ENCODE measurements around the gene SSNA1.
A peak's percentile ranks its signal among the peaks of the same experiment; 100 is the strongest.

SSNA1 gene

DNA sequence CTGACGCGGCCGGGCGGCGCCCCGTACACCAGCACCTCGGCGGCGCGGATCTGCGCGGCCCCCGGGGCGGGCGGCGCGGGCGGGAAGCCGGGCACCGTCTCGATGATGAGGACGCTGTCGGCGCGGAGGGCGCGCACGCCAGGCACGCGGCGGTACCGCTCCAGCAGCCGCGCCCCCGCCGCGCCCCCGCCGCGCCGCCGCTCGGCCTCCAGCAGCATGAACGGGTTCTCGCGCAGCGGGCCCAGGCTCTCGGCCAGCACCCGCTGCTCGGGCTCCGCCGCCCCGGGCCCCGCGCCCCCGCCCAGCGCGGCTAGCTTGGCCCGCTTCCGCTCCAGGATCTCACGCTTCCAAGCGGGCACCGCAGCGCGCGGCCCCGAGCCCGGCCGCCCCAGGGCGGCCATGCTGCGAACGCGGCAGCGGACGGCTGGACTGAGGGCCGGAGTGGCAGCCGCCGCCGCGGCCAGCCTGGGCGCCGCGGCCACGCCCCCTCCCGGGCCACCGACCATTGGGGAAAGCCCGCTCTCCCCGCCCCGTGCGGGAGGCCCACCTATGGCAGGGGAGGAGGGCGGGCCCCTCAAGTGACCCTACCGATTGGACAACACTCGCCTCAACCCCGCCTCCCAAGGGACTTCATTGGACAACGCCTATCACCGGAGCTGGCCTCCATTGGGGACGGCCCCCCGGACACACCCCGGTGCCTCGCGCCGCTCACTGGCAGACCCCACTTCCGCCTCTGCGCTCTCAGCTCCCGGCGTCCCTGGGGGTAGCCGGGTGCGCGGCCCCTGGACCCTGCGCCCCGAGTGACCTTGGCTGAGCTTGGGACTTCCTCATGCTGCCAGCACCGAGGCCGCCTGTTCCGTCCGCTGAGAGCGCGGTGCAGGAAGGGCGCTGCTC, 12.1 kb downstream of the SSNA1 start, which contains the start of gene TPRN:
Gene TPRN, minus strand, starts transcription at position 431 of the 894 bp plus-strand sequence. Its CDS starts 30 bp downstream, at position 401.
- peak; percentile 97 for DNase-seq (ENCODE audit: low read depth)
- peak within 1 kb of the TSS; percentile 62 for H3K4me3 ChIP-seq (ENCODE audit: low read depth, low read length)
- in situ Hi-C loops (cut with HindIII; ENCODE audit: low sequenced_read_pairs): no loop called here
- no peak for TF ChIP-seq CTCF (IDR thresholded peaks at IDR 0.05; ENCODE audit: low read depth, low read length, missing control alignments)

- peak overlapping the region; percentile 62 for H3K4me3 ChIP-seq (ENCODE audit: low read depth, low read length)
- no peak for DNase-seq (ENCODE audit: low read depth)
- no peak for TF ChIP-seq CTCF (IDR thresholded peaks at IDR 0.05; ENCODE audit: low read depth, low read length, missing control alignments)
- in situ Hi-C loops (cut with HindIII; ENCODE audit: low sequenced_read_pairs): no loop called here
Observed at GRCh38 chr9:137201205-137201868, 12.9 kb downstream of the SSNA1 start.

DNA sequence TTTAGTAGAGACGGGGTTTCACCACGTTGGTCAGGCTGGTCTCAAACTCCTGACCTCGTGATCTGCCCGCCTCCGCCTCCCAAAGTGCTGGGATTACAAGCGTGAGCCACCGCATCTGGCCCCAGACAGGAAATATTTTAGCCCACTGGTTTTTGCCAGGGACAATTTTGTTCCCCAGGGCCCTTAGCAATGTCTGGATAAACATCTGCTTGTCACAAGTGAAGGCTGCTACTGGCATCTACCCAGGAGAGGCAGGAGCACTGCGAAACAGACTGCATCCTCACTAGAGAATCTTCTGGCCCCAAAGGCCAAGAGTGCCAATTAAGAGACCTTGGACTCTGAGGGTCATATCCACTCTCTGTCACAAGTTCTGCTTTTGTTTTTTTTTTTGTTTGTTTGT, 14.5 kb downstream of the SSNA1 start:
- in situ Hi-C loops (cut with HindIII; ENCODE audit: low sequenced_read_pairs): no loop called here
- DNase-seq (ENCODE audit: low read depth): no peak
- TF ChIP-seq CTCF (IDR thresholded peaks at IDR 0.05; ENCODE audit: low read depth, low read length, missing control alignments): no peak
- H3K4me3 ChIP-seq (ENCODE audit: low read depth, low read length): no peak overlapping the region

GRCh38 chr9:137204731-137205125, 16.3 kb downstream of the SSNA1 start:
- H3K4me3 ChIP-seq (ENCODE audit: low read depth, low read length): peak overlapping the region; percentile 91
- no peak for TF ChIP-seq CTCF (IDR thresholded peaks at IDR 0.05; ENCODE audit: low read depth, low read length, missing control alignments)
- no peak for DNase-seq (ENCODE audit: low read depth)
- in situ Hi-C loops (cut with HindIII; ENCODE audit: low sequenced_read_pairs): no loop called here

- peak within 1 kb of the TSS; percentile 91 for H3K4me3 ChIP-seq (ENCODE audit: low read depth, low read length)
- in situ Hi-C loops (cut with HindIII; ENCODE audit: low sequenced_read_pairs): no loop called here
- no peak for TF ChIP-seq CTCF (IDR thresholded peaks at IDR 0.05; ENCODE audit: low read depth, low read length, missing control alignments)
- DNase-seq (ENCODE audit: low read depth): peak; percentile 51
Observed at GRCh38 chr9:137205126-137206069, 16.9 kb downstream of the SSNA1 start, which contains the start of the genes NDOR1 and TMEM203. Gene NDOR1 (plus strand): TSS chr9:137205700. CDS start chr9:137205778, 78 bp downstream. Gene TMEM203 (minus strand): TSS chr9:137205648. CDS start chr9:137205414, 234 bp downstream.

GRCh38 chr9:137206602-137207001, 18.1 kb downstream of the SSNA1 start:
- TF ChIP-seq CTCF (IDR thresholded peaks at IDR 0.05; ENCODE audit: low read depth, low read length, missing control alignments): no peak
- peak overlapping the region; percentile 91 for H3K4me3 ChIP-seq (ENCODE audit: low read depth, low read length)
- in situ Hi-C loops (cut with HindIII; ENCODE audit: low sequenced_read_pairs): no loop called here

More at GRCh38 chr9:137206602-137207001, 18.1 kb downstream of the SSNA1 start:
- DNase-seq (ENCODE audit: low read depth): no peak

Measured in astrocyte of the cerebellum (primary cell).